Bone marrow (tissue), 2 donors: ENCODE data around the gene ERC2.

Source experiments
- DNase-seq, 2 donors: peaks; one replicate each; lab custom pipeline; 2025; lab: John Stamatoyannopoulos, UW

Gene ERC2

DNA sequence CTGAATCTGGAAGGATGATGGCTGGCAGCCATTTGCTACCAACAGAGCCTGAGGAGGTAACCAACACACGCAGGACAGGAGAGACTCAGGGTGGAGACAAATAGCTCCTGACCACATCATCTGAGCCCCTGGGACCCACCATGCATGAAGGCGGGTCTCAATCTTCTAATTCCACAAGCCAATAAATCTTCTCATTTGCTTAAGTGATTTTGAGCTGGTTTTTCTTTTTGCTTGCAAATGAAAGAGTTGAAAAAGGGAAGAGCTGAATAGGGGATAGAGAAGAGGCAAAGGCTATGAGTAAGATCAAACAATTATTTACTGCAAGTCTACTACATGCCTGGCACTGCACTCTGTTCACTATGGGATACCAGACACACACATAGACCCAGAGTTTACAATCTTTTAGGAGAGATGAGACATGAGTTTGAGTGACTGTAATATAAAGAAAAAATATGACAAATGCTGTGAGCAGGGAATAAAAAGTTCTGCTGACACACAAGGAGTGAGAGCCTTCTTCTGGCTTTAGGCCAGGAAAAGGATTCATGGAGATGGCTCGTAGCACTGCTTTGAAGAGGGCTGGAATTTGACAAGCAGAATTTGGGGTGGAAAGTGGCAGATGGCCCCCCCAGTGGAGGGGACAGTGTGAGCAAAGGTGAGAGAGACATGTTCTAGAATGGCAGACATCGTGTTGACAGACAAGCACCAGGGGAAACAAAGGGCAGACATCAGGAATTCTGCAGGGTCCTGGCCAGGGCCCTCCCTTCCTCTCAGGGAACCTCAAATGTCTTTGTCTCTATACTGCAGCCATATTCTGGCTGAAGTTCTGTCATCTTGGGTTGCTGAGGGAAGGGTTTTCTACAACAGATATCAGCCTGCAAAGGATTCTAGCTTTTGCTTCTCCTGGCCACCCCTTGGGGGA lies 911.4 kb downstream of the ERC2 start:
- no peak for DNase-seq

DNA sequence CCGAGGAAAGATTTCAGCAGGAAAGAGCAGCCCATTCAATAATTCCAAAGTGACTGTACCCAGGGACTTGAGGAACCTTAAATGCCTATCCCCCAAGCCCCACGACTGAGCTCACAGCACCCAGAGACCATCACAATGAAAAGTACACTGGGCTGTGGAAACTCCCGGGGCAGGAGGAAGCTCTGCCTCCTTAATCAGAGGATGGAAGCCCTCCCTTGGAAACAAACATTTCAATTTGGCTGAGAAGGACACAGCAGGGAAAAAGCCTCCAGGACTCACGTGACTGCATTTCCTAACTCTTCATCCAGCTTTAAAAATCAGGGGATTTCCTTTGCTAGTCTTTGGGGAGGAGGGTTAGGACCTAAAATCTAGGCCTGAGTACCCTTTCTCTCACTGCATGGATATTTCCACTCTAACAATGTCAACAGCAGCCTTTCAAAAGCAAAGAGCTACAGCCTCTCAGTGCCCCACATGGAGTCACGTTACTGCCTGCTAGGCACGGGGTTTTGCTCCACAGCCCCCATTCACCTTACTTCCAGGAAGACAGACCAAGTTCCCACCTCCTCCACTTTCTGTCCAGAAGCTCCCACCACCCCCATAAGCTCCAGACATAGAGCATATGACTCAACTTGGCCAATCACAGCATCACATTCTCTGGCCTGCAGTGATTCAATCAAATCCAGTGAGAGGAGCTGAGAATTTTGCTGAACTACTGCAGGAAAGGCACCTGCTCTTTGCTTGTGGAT lies 912.2 kb downstream of the ERC2 start:
- DNase-seq: no peak

DNA sequence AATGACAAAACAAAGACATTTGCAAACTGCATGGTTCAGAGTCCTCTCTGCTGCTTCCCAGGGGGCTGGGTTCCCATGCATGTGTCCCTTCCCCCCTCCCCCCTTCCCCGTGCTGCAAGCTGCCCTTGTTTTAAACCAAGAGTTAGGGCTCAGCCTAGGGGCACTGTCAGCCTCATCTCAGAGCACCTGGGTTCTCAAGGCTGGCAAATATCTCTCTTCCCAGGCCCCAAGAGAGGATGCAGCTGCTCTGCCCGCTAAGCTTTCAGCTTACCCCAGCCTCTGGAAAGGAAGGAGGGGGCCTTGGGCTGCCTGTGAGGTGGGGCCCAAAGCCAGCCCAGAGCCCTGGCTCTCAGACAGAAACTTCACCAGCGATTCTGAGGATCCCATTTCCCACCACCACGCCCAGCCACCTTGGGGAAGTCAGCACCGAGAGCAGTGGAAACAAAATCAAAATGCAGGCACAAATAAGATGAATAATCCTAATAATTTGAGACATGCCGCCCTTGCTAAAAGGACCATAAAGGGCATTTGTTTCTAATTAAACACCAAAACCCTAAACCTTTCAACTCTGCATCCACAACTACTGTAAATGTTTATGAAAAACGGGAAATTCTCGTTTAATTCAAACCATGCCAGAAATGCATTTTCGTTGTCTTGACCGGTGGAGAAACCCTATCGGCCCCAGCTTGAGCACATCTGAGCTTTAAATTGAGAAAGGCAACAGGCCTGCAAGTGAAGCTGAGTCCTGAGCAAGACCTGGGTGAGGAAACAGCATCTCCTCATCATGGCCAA lies 913.4 kb downstream of the ERC2 start:
- no peak for DNase-seq

GRCh38 chr3:55551644-55552043 lies 916.6 kb downstream of the ERC2 start:
- DNase-seq: no peak

GRCh38 chr3:55549177-55549576 lies 919.1 kb downstream of the ERC2 start:
- DNase-seq: no peak

- no peak for DNase-seq
These were observed 921.2 kb downstream of the ERC2 start for GRCh38 chr3:55546866-55547669.

GRCh38 chr3:55545995-55546394 lies 922.3 kb downstream of the ERC2 start:
- DNase-seq: no peak

GRCh38 chr3:55544219-55544618 lies 924.0 kb downstream of the ERC2 start:
- DNase-seq: no peak

DNA sequence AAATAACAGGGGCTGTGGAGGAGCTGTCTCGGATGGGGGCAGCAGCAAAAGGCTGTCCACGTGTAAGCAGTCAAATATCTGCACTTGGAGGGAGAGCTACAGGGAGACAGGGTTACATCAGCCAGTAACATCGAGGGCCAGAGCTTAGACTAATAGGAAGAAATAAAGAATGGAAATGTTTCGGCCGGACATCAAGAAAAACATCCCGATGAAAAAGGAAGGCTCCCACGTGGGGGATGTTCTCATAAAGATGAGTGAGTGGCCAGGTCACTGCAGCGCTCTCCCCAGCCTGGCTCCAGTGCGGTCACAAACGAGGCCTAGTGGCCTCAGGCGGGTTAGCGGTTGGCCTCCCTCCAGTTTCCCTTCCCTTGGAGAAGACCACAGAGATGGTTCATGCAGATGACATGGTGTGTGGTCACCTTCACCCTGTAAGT lies 925.1 kb downstream of the ERC2 start:
- DNase-seq: no peak

GRCh38 chr3:55541456-55541855 lies 926.8 kb downstream of the ERC2 start:
- DNase-seq: no peak

DNA sequence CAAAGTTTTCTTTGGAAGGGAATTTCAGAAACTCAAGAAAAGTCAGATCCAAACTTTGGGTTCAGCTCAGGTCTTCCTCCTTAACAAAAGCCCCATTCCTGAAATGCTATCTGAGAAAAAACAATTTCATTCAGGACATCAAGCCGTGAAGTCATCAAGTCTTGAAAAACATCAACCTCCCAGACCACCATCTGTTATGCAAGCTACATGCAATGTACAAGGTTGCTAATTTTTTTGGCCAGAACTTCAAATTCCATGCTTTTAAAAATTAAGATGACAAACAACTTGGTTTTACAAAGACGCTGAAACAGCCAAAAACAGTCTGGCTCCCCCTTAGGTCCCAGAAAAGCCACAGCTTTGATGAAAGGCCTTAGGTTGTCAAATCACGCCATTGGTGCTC lies 927.3 kb downstream of the ERC2 start:
- DNase-seq: no peak

GRCh38 chr3:55540579-55540978 lies 927.7 kb downstream of the ERC2 start:
- no peak for DNase-seq

- DNase-seq: no peak
These were observed 930.1 kb downstream of the ERC2 start for GRCh38 chr3:55538158-55538557.

DNA sequence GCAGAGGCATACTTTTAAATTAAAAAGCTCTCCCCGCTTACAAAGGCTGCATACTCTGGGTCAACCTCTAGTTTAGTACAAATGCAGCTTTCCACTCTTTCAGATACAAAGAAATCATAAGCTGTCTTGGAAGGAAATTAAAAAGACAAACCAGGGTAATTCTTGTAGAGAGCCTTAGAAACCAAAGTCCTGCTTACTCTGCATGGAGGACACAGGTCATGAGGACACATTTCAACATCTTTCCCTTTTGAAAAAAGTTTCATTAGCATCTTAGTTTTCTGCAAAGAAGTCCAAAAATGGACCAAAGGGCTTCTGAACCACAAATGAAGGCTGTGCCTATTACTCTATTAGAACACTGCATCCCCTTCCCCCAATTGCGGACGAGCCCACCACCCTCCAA lies 930.7 kb downstream of the ERC2 start:
- DNase-seq: no peak

- no peak for DNase-seq
These were observed 931.1 kb downstream of the ERC2 start for GRCh38 chr3:55537129-55537528.

DNA sequence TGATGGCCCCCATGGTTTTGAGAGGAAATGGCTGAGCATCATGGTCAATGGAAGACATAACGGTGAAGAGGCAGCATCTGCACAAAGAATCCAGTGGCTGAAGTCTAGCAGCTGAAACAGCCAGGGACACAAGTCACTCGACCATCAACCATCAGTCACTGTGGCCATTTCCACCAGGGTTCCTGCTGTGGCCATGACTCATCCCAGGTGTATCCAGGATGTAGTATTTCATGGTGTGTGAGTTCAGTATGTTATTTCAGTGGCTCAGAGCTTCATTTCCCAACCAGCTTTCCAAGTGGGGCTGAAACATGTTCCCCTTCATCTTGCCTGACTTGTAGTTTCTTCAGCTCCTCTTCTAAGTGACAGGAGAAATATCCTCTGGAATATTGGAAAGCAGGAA lies 933.4 kb downstream of the ERC2 start:
- no peak for DNase-seq

GRCh38 chr3:55532806-55533205 lies 935.5 kb downstream of the ERC2 start:
- no peak for DNase-seq

DNA sequence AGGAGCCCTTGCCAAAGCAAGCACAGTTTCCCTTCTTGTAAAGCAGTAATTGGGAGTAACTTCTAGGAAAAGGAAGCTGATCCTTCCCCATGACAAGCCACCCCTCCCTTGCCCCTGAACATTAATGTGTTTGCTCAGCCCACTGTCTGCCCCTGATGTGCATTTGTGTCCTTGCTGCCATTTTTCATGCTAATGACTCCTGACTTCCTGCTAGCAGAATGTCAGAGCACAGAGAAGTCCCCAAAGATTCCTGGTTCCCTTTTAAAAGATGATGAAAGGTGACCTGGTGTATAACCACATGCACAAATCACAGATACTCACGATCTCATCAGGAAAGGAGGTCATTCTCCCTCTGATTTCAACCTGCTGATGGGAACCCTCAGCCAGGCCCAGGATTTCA lies 936.9 kb downstream of the ERC2 start:
- DNase-seq: no peak

DNA sequence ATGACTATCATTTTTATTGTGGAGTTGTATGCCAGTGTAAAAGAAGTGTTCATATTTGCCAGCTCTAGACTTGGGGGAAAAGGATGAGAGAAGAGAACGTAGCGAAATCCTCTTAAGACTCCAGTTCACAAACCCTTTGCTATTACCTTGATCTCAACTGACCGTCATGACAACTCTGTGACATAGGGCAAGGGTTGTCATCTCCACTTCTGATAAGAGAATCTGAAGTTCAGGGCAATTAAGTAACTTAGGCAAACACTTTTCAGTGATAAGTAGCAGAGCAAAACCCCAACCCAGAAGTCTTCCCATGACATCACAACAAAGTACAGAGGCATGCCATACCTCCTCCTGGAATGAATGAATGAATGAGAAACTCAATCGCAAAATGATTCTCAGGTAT lies 940.9 kb downstream of the ERC2 start:
- DNase-seq: no peak

DNA sequence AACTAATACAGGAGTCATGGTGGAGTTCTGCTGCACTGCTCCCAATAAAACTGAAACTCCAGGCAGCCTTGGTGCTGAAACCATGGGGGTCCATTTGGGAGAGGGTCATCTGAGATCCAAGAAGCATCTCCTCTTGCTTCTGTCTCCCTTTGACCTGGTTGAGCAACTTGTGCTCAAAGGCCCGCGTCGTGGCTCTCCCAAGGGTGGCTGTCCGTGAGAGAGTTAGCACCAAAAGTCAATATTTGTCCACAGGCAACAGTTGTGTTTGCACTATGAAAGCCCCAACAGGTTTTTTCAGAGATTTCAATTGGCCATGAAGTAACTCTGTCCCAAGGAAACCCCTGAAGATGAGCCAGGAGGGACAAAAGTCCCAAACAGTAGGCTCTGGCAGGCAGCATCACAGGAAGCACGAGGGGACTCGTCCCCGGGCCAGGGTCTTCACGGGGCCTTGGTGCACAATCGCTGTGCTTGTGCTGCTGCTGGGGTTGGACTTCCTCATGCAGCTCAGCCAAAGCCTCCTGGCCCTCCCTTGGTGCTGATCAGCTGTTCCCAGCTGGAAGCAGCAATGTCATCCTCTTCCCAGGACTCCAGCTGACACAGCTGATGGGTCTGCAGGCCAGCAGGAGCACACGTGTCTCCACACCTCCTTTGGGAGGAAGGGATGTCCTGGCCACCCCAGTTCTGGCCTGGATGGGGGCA lies 941.8 kb downstream of the ERC2 start:
- no peak for DNase-seq

DNA sequence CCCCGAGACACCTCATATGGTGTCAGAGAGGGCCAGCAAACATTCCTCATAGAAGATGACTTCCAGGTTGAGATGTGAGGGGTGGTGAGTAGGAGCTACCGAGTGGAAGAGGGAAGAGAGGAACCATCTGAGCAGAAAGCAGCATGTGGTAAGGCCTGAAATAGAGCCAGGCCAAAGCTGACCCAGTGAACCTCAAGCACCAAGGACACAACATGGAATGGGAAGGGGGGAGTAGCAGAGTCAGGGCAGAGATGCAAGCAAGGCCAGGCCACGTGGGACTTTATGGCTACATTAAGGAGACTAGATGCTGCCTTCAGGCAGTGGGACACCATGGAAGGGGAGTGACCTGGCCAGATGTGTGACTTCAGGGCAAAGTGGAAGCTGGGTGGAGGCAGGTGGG lies 942.8 kb downstream of the ERC2 start:
- no peak for DNase-seq
